ENCODE results near the gene EXOC2.

DNA sequence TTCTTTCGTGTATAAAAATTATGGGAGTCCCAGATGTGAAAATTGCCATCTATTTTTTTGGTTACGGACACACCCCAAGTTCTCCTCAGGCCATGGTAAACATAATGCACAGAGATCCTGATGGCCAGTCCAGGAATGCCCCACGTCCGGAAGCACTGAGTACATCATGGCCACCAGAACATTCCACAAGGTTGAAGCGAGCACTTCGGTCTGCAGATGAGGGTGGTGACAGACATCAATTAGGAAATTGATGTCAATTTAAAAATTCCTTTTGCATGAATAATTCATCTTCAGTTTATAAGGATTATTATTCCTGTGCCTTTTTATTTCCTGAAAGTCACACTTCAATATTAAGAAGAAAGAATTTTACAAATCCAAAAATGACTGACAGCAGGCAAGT is 13.2 kb upstream of the EXOC2 start:
- no peak for TF ChIP-seq CTBP1 (IDR thresholded peaks at IDR 0.05; ENCODE audit: borderline replicate concordance)
- TF ChIP-seq, protein P1, sequence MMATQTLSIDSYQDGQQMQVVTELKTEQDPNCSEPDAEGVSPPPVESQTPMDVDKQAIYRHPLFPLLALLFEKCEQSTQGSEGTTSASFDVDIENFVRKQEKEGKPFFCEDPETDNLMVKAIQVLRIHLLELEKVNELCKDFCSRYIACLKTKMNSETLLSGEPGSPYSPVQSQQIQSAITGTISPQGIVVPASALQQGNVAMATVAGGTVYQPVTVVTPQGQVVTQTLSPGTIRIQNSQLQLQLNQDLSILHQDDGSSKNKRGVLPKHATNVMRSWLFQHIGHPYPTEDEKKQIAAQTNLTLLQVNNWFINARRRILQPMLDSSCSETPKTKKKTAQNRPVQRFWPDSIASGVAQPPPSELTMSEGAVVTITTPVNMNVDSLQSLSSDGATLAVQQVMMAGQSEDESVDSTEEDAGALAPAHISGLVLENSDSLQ (IDR thresholded peaks at IDR 0.05), result no peak
- TF ChIP-seq ELF4 (IDR thresholded peaks at IDR 0.05), result no peak
- no peak for TF ChIP-seq FOXM1 (IDR thresholded peaks at IDR 0.05; ENCODE audit: borderline replicate concordance)
- no peak for TF ChIP-seq BHLHE40 (IDR thresholded peaks at IDR 0.05; ENCODE audit: borderline replicate concordance)
- no peak for TF ChIP-seq L3MBTL2 (conservative IDR thresholded peaks at IDR 0.05)
- no peak for TF ChIP-seq ZNF384 (IDR thresholded peaks at IDR 0.05)
